GM21619 (cell line): ENCODE measurements around the gene NAGLU.
A peak's percentile ranks its signal among the peaks of the same experiment; 100 is the strongest.

Source experiments
- ATAC-seq: cut with Tn5 transposase; IDR thresholded peaks from one replicate; pipeline ENCODE4 v1.9.1; 2021; ENCODE audit not compliant: unreplicated experiment

Gene NAGLU

GRCh38 chr17:42563143-42563509 is 27.1 kb downstream of the NAGLU start:
- ATAC-seq = no peak

GRCh38 chr17:42563543-42563942 is 27.5 kb downstream of the NAGLU start:
- ATAC-seq = no peak

- no peak for ATAC-seq
These were observed 27.9 kb downstream of the NAGLU start for GRCh38 chr17:42563950-42564349.

- ATAC-seq = no peak
These were observed 28.9 kb downstream of the NAGLU start for GRCh38 chr17:42564815-42565522.

GRCh38 chr17:42565523-42566214 is 29.6 kb downstream of the NAGLU start:
- no peak for ATAC-seq

- no peak for ATAC-seq
These were observed 30.3 kb downstream of the NAGLU start for GRCh38 chr17:42566215-42566882.

- no peak for ATAC-seq
These were observed 31.0 kb downstream of the NAGLU start, which contains the start of gene MLX for GRCh38 chr17:42566883-42567573. Gene MLX, plus strand, starts transcription at chr17:42567100. Its CDS starts 25 bp downstream, at chr17:42567125.

- ATAC-seq = no peak
These were observed 32.5 kb downstream of the NAGLU start for GRCh38 chr17:42568341-42569111.

- ATAC-seq = no peak
These were observed 35.6 kb downstream of the NAGLU start for GRCh38 chr17:42571435-42572225.

- no peak for ATAC-seq
These were observed 37.1 kb downstream of the NAGLU start for GRCh38 chr17:42573095-42573494.

- no peak for ATAC-seq
These were observed 38.4 kb downstream of the NAGLU start for GRCh38 chr17:42574463-42574862.

GRCh38 chr17:42577140-42577531 is 41.1 kb downstream of the NAGLU start:
- no peak for ATAC-seq

- ATAC-seq = peak; percentile 56
These were observed 41.7 kb downstream of the NAGLU start, which contains the start of gene PSMC3IP for GRCh38 chr17:42577532-42578281. Gene PSMC3IP, minus strand, starts transcription at chr17:42577729. Its CDS starts 43 bp downstream, at chr17:42577686.

- ATAC-seq = peak; percentile 45
These were observed 42.3 kb downstream of the NAGLU start for GRCh38 chr17:42578282-42578869.

GRCh38 chr17:42579794-42580551 is 43.9 kb downstream of the NAGLU start:
- no peak for ATAC-seq

- no peak for ATAC-seq
These were observed 45.8 kb downstream of the NAGLU start for GRCh38 chr17:42581744-42582270.

- no peak for ATAC-seq
These were observed 48.8 kb downstream of the NAGLU start for GRCh38 chr17:42584880-42585279.

- no peak for ATAC-seq
These were observed 49.3 kb downstream of the NAGLU start for GRCh38 chr17:42585353-42585752.
